GM18526 (cell line): ENCODE measurements around the gene KIR2DL3.
"Not testable (repeated sequence)": the region's sequence is repeated elsewhere in the genome, so short reads cannot be mapped to it uniquely, and the experiment has no call there.

Experiments
- POLR2A ChIP-seq: IDR thresholded peaks from 3 replicates; pipeline ENCODE4 v1.6.1; 2011; ENCODE audit not compliant: insufficient read length; ENCODE audit errors: extremely low read depth

Gene KIR2DL3

GRCh38 chr19:54731191-54731590, 7.1 kb upstream of the KIR2DL3 start:
- no peak for TF ChIP-seq POLR2A

- TF ChIP-seq POLR2A, result no peak
These were observed 402 bp downstream of the KIR2DL3 start for GRCh38 chr19:54738715-54739114.

- TF ChIP-seq POLR2A, result no peak
These were observed 1.5 kb downstream of the KIR2DL3 start for GRCh38 chr19:54739587-54740497.

GRCh38 chr19:54769646-54770045, 31.3 kb downstream of the KIR2DL3 start, which contains the start of gene KIR2DL1:
Gene KIR2DL1, plus strand, starts transcription at chr19:54769793. Its CDS starts 58 bp downstream, at chr19:54769851.
- not testable (repeated sequence) for TF ChIP-seq POLR2A

- TF ChIP-seq POLR2A, result no peak
These were observed 52.4 kb downstream of the KIR2DL3 start for GRCh38 chr19:54790711-54791110.

GRCh38 chr19:54791476-54791875, 53.2 kb downstream of the KIR2DL3 start:
- TF ChIP-seq POLR2A, result no peak

GRCh38 chr19:54792814-54793213, 54.5 kb downstream of the KIR2DL3 start:
- TF ChIP-seq POLR2A, result no peak

- TF ChIP-seq POLR2A, result no peak
These were observed 57.4 kb downstream of the KIR2DL3 start for GRCh38 chr19:54795758-54796157.
